Middle frontal gyrus (tissue), 1 donor: ENCODE results near the gene SYT7.

Source experiments
- DNase-seq: peaks from one replicate; pipeline ENCODE4 v3.0.0-alpha.2; 2015; ENCODE audit warnings: low spot score; ENCODE audit errors: extremely low spot score

The SYT7 gene

DNA sequence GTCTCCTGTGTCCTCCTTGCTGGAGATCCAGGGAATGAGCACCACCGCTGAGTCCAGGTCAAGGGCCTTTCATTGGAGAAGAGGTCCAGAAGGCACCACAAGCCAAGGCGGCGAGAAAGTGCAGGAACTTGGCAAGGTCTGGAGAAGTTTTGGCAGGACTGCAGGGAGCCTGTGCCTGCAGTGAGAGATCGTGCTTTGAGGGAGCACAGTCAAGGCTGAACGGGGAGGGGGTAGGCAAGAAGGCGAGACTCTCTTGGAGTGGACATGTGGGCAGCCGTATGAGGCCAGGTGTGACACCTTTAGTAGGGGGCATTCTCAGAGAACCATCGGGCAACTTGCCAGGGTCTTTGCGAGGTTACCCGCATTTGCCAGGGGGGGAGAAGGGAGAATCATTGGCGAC is 41.9 kb downstream of the SYT7 start:
- DNase-seq = no peak

DNA sequence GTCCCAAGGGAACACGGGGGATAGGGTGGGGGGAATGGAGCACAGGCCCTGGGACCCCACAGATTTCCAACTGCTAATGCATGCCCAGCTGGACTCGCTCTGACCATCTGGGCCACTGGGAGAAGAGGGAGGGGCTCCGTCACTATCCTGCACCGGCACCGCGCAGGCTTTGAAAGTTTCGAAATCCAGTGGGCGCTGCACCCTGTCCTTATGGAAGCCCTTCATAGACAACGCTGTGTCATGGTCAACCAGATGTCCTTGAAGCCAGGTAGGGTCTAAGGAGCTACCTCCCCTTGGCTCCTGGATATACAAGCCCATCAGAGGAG is 42.3 kb downstream of the SYT7 start:
- DNase-seq = no peak

DNA sequence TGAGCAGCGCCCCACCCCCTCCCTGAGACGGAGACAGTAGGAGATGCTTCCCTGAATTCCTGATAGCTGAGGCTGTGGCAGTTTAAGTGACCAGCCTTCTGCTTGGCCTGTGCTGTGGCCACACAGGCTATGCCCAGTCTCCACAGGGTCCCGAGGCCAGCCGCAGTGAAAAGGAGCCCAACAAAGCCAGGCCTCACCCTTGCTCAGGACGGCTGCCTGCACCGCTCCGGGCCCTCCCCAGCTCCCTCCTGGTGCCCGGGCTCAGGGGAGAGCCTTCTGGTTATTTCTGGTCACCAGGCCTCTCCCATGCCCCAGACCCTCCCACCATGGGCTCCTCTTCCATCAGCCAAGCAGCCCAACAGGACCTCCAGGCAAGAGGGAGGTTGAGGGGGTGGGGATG is 43.5 kb downstream of the SYT7 start:
- DNase-seq = no peak

DNA sequence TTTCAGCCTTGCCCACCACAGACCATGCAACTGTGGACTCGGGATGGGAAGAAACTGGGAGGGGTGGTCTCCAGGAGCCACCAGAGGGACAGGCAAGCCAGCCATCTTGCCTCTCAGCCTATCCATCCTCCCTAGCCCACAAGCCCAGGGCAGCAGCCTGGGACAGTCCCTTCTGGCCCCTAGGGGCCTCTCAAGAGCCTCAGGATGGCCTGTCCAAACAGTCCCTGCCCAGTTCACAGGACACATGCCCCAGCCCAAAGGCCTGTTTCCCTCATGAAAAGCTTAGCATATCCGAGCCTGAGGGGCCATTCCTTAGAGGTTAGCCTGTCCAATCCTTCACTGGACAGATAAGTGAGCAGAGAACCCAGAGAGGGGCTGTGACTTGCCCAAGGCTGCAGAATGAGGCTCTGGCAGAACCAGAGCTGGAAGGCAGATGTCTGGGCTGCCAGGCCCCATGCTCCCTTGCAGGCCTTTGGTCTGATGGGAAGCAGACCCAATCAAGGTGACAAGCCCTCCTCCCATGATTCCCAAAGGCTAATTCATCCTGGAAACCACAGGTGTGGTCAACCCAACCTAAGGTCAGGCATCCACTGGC is 44.1 kb downstream of the SYT7 start:
- no peak for DNase-seq

DNA sequence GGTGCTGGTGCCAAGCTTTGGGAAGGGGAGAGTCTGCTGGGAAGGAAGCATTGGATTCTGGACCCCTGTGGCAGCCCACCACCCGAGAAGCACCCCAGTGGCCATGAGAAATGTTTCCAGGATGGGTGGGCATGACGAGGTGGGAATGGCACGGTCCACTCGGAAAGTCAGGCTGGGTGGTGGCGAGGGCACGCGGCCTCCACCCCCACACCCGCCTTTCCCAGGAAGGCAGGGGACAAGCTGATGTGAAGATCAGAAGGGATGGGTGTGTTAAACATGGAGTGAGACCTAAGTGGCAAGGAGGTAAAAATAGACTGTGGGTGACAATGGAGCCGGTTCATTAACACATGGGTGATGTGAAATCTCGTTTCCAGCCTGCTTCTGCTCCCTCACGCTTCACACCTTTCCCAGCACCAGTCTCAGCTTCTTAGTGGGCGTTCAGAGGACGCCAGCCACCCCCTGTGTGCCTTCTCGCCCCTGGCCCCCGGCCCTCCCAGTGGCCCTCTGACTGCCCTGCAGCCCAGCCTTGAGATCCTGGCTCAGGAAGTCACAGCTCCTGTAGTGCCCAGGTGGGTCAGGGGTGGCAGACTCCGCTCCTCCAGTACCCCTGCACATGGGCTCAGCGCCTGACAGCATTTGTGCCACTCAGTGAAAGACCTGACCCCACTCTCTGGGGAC is 44.7 kb downstream of the SYT7 start:
- no peak for DNase-seq

DNA sequence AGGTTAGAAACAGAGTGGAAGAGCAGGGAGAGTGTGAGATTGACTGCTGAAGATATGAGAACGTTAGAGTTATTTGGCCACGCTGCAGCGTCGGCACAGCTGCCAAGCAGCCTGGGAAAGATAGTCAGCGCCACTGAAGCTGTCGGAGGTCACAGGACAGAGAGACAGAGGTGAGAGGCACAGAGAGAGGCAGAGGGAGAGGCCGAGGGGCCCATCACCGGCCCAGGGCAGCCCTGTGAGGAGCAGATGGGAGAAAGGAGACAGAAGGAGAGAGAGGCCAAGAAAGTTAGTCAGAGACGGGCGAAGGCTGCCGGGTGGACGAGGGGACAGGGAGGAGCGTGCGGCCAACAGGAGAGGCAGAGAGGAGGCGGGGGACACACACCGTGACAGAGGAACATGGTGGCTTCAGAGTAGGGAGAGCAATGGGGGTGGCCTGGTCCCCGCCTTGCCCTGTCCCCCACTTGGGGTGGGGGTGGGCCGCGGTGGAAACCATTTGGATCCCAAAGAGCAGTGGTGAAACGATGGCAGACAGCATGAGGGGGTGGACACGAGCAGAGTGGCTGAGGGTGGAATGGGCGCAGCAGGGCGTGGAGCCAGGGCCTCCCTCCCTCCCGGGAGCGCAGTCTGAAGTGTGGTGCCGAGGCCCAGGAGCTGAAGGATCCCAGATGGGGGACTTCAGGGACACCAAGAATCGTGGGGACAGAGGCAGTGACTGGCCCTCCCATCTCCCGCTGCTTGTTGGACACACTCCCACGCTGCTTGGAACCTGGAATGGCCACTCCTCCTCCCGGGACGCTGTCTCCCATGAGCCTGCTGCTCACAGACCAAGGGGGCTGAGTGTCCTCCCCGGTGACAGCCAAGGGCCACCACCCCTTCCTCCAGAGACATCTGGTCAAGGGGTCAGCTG is 45.7 kb downstream of the SYT7 start:
- no peak for DNase-seq

DNA sequence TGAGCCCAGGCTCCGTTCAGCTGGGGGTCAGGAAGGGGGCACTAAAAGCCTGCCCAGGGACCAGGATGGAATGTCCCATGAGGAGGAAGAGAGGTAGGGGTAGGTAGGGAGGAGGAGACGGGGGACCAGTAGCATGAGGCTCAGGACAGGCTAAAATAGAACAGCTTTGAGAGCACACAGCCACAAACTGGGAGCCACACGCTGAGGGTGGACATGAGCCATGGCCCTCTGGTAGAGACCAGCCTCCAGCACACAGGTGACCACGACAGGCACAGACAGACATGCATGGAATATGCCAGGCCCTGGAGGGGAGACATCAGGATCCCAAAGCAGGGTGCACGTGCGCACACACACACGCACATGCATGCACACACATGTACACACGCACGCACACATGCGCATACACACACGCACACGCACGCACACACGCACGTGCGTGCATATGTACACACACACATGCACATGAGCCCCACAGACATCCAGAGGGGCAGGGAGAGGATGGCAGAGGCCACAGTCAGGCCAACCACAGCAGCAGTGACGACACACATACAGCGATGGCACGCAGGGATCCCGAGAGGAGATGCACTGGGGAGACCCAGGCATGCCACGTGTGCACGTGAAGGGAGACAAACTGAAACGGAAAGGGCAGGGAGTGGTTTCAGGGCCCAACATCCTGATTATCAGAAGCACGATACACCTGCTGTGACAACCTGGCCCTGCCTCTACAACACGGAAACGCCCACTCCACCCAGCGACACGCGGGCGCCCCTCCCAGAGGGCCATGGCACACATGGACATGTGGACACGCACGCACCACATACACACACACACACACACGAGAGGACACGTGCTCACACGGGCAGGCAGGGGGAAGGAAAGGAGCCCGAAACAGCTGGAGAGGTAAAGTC is 46.6 kb downstream of the SYT7 start:
- DNase-seq = no peak

DNA sequence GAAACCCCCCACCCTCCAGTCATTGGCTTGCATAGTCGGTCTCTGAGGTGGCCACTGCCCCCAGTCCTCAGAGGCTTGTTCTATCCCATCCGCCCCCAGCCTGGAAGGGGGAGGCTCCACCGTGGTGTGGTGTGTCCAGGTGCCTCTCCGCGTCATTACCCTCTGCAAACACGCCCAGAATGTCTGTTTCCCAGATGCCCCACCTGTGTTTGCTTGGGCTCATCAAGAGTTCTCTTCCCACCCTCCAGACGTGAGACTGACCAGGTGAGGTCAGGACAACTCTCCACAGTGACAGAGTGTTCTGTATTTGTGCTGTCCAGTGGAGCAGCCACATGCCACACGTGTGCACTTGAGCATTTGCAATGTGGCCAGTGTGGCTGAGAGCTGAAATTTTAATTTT is 47.5 kb downstream of the SYT7 start:
- no peak for DNase-seq

DNA sequence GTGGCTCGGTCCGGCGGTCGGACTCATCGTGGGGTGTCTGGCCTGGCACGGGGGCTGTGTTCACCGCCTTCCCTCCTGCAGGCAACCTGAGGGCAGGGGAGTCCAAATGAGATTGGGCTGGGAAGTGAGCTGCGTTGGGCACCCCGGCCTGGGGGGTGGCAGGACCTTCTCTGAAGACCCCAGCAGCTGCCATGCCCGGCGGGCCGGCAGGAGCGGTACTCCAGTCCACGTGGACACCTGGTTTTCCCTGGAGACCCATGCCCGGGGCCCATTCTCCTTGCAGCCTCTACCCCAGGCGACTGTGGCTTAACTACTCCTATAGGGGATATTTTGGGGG is 47.9 kb downstream of the SYT7 start:
- no peak for DNase-seq

DNA sequence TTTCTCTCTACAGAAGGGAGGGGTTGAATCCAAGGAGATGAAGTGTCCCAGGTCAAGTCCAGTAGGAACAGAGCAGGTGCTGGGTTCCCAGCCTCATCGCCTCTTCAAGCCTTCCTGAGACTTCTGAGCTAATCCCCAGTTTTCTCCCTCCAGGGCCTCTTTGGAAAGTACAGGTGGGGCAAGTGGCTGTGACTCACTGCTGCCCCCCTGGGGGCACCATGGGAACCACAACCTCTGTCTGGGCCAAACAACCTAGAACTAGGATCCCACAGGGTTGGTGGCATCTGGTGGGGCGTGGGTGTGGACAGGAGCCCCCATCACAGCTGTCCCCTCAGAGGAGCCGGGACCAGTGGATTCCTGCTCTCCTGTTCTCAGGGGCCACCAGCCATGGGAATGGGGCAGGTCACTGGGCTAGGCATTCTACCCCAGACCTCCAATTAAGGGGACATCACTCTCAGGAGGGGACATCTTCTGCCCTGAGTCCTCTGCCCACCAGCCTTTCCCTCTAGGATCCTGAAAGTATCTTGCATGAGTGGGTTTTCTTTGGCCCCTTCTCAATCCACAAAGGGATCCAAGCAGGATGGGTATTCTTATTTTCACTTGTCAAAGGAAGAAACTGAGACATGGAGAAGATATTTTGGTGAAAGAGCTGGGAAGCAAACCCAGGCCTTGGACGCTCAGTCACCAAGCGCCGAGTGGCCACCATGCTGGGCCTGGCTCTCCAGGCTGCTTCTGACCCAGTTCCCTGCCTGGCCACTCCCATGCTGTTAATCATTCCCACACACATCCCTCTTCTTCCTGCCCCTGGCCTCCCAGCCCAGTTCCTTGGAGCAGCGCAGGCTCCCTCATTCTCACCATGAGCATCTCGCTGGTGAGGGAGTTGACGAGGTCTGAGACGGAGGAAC is 48.5 kb downstream of the SYT7 start:
- DNase-seq = no peak

DNA sequence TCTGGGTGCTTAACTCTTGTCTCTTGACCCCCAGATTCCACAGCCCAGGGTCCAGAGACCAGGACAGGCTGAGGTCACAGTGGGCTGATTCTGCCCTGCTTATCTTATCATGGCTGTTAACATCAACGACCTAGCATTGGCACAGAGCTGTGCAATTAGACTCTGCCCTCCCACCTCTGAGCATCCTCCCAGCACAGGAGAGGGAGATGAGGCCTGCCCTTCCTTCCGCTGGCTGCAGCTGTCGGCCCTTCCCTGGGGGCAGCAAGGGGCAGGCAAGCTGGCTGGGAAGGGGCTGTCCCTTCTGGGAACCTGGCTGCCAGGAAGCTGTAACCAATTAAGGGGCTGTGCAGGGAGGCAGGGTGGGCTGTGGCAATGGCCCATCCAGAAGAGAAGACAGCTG is 49.8 kb downstream of the SYT7 start:
- DNase-seq = no peak

DNA sequence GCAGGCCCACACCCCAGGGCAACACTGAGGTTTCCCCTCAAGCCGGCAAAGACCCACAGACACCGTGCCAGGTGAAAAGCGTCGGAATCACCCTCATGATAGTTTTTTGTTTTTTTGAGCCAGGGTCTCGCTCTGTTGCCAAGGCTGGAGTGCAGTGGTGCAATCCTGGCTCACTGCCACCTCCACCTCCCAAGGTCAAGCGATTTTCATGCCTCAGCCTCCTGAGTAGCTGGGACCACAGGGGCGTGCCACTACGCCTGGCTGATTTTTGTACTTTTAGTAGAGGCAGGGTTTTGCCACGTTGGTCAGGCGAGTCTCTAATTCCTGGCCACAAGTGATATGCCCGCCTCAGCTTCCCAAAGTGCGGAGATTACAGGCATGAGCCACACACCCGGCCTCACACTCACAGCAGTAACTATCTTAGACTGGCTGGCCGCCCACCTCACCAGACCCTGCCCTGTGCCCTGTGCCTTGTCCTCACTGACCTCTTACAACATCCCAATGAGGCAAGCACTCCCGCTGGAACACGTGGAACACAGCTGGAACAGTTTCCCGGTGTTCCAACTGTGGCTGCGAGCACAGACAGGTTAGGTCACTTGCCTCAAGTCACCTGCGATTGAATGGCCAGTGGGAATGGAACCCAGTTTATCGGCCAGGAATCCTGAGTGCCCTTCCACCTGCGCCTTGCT is 51.2 kb downstream of the SYT7 start:
- DNase-seq = no peak

DNA sequence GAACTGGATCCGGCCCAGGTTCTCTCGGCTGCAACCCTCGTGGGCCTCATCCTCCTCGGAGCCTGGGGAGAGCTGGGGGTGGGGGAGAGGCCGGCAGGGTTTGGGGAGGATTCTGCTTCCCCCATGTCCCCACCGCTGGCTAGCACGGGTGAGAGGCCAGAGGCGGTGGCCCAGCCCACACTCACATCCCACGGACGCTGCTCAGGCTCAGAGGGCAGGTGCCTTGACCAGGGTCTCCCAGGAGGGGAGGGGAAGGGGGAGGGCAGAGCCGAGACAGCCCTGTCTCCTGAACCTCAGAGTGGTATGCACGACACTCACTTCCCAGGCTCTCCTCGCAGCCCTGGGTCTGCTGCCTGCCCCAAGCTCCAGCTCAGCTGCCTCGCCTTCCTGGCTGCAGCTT is 52.8 kb downstream of the SYT7 start:
- no peak for DNase-seq

DNA sequence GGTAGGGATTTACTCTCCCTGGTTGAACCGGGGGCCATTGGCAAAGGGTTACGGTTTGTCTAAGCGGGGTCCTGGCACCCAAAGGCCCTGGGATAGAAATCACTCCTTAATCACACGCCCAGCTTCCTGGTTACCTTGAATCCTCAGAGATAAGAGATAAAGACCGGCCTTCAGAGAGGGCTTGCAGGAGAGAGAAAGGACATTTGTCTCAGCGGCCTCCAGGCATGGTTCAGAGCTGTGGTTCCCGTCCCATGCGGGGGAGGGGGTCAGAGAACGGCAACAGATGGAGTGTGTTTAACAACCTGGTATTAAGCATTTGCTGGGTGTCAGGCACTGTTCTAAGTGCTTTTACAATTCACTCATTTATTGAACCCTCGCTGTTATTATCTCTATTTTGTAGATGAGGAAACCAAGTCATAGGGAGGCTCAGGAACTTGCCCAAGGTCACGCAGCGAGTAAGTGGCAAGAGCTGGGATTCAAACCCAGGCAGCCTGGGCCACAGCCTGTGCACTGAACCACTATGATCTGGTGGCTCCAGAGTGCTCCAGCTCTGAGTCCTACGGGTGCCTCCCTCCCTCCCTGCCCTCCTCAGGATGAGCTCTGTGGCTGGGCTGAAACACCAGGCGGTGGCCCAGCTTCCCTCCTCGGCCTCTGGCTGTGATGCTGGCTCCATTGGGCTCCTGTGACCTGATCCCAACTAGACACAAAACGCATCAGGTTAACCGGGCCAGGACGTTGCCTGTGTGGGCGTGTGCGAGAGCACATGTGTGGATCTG is 53.7 kb downstream of the SYT7 start:
- DNase-seq = no peak

DNA sequence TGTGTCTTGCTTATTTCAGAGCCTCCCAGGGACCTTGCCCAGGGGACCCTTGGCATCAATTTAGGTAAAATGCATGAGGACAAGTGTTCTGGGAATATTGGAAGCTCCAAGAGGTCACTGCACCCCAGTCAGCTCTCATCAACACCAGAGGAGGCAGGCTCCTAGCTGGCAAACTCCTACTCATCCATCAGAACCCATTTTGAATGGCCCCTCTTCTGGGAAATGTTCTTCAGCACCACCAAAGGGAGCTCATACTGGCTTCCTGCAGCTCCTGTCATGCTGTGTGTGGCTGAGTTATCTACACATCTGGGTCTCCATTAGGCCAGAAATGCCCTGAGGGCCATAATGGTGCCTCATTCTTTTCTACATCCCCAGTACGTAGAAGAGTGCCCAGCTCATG is 54.6 kb downstream of the SYT7 start:
- DNase-seq = no peak

DNA sequence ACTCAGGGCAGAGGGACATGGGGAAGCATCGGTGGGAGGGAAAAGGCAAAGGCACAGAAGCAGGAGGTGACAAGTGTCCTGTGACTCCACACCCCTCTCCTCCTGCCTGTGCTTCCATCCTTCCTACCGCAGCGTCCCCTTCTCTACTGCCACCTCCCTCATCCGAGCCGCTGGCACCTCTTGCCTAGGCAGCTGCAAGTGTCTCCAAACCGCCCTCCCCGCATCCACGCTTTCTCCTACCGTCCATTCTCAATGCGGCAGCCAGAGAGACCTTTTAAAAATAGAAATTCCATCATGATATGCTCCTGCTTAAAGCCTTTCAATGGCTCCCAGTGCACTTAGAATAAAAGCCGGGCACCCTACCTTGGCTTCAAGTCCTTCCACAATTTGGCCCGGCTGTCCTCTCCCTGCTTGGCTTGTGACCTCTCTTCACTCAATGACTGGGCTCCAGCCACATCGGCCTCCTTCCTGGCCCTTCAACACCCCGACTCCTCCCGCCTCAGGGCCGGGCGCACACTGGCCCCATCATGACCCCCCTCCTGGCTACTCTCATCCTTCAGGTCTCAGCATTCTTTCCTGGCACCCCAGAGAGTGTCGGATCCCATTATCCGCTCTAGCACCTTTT is 55.8 kb downstream of the SYT7 start:
- DNase-seq = no peak

DNA sequence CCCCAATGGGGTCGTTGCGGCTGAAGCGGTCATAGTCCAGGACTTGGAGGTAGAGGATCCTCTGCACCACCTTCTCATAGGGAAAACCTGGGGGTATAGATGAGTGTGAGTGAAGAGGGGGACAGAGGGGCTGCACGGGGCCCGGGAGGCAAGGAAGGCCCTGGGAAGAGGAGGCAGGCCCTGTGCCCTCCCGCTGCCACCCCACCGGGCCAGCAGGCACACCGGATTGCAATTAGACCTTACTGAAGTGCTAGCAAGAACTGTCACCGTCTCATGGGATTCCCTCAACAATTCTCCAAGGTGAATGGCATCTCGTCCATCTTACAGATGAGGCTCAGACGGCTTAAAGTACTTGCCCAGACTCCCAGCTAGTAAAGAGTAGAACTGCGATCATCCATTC is 56.4 kb downstream of the SYT7 start:
- no peak for DNase-seq

DNA sequence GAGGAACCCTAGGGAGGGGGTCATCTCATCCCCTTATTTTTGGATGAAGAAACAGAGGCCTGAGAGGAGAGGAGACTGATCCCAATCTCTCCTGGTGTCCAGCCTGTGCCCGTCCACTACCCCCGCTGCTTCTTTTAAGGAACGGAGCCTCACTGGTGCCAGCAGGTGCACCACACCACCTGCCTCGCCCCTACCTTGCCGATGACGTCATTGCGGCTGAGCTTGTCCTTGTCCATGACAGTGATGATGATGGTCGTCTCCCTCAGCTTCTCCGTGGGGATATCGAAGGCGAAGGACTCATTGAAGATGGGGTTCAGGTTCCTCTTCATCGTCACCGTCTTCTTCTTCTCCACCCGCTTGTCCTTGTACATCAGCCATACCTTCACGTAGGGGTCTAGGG is 58.0 kb downstream of the SYT7 start:
- DNase-seq = no peak
